ENCODE data around the gene ERBB2. TPM values are rescaled to one million over a fixed set of nuclear protein-coding genes. Genes with fewer than 3 reads are reported as not detected.
A peak's percentile ranks its signal among the peaks of the same experiment; 100 is the strongest.

ERBB2 gene
- total and polyA plus RNA-seq, 2 donors from 2014 or later: 76.5 to 186 TPM

- Histone ChIP-seq H3K4me1 (ENCODE audit: control insufficient read depth in 2 of 3, insufficient read depth in 2 of 3, low read depth in 1 of 3, low read length in 3 of 3) (peaks cover 0 to 10% (median 0%) of the 10 kb centered on the region in 3 donors), H3K9me3 (ENCODE audit: control insufficient read depth in 2 of 3, insufficient read depth in 1 of 3, low read length in 3 of 3) (no peaks in the 10 kb centered on the region), H3K4me3 (ENCODE audit: low read length in 3 of 3) (no peak overlapping the region), H3K36me3 (ENCODE audit: control insufficient read depth in 2 of 3, insufficient read depth in 3 of 3, low read length in 3 of 3) (peaks cover 2 to 60% (median 11%) of the 10 kb centered on the region in 3 donors), H3K27ac (ENCODE audit: low read depth in 2 of 2, low read length in 2 of 2) (no peak overlapping the region), H3K27me3 (ENCODE audit: control insufficient read depth, insufficient read depth, low read length) (no peaks in the 10 kb centered on the region), H3K9ac (ENCODE audit: low read length in 3 of 3) (no peak overlapping the region)
- no peak for FAIRE-seq
- no peak for TF ChIP-seq CTCF (IDR thresholded peaks at IDR 0.05; ENCODE audit: borderline replicate concordance, extremely low read depth, insufficient read depth)
- peak in 1 of 5 donors; percentile 6 for DNase-seq
- intact Hi-C loops (cut with DNase I): no loop called here
Observed at GRCh38 chr17:39717660-39718059, 17.8 kb downstream of the ERBB2 start.

GRCh38 chr17:39719563-39720355 is 19.9 kb downstream of the ERBB2 start:
- no peaks in the 10 kb centered on the region for H3K27me3 ChIP-seq (ENCODE audit: control insufficient read depth, insufficient read depth, low read length)
- intact Hi-C loops (cut with DNase I): no loop called here
- no peak for FAIRE-seq
- H3K27ac ChIP-seq (ENCODE audit: low read depth in 2 of 2, low read length in 2 of 2): no peak overlapping the region
- no peak overlapping the region for H3K9ac ChIP-seq (ENCODE audit: low read length in 3 of 3)
- H3K9me3 ChIP-seq (ENCODE audit: control insufficient read depth in 2 of 3, insufficient read depth in 1 of 3, low read length in 3 of 3): no peaks in the 10 kb centered on the region
- peaks cover 0 to 10% (median 0%) of the 10 kb centered on the region in 3 donors for H3K4me1 ChIP-seq (ENCODE audit: control insufficient read depth in 2 of 3, insufficient read depth in 2 of 3, low read depth in 1 of 3, low read length in 3 of 3)
- DNase-seq: peak in 3 of 5 donors; percentile 34 to 75 (median 71)
- H3K4me3 ChIP-seq (ENCODE audit: low read length in 3 of 3): no peak overlapping the region
- TF ChIP-seq CTCF (IDR thresholded peaks at IDR 0.05; ENCODE audit: borderline replicate concordance, extremely low read depth, insufficient read depth): no peak
- H3K36me3 ChIP-seq (ENCODE audit: control insufficient read depth in 2 of 3, insufficient read depth in 3 of 3, low read length in 3 of 3): peaks cover 2 to 59% (median 15%) of the 10 kb centered on the region in 3 donors

GRCh38 chr17:39722104-39722503 is 22.2 kb downstream of the ERBB2 start:
- H3K27me3 ChIP-seq (ENCODE audit: control insufficient read depth, insufficient read depth, low read length): no peaks in the 10 kb centered on the region
- peaks cover 0 to 5% (median 0%) of the 10 kb centered on the region in 3 donors for H3K4me1 ChIP-seq (ENCODE audit: control insufficient read depth in 2 of 3, insufficient read depth in 2 of 3, low read depth in 1 of 3, low read length in 3 of 3)
- H3K9ac ChIP-seq (ENCODE audit: low read length in 3 of 3): no peak overlapping the region
- FAIRE-seq (no peak), DNase-seq (no peak)
- H3K9me3 ChIP-seq (ENCODE audit: control insufficient read depth in 2 of 3, insufficient read depth in 1 of 3, low read length in 3 of 3): no peaks in the 10 kb centered on the region
- intact Hi-C loops (cut with DNase I): no loop called here
- TF ChIP-seq CTCF (IDR thresholded peaks at IDR 0.05; ENCODE audit: borderline replicate concordance, extremely low read depth, insufficient read depth): no peak
- peaks cover 2 to 56% (median 18%) of the 10 kb centered on the region in 3 donors for H3K36me3 ChIP-seq (ENCODE audit: control insufficient read depth in 2 of 3, insufficient read depth in 3 of 3, low read length in 3 of 3)
- no peak overlapping the region for H3K27ac ChIP-seq (ENCODE audit: low read depth in 2 of 2, low read length in 2 of 2)
- H3K4me3 ChIP-seq (ENCODE audit: low read length in 3 of 3): no peak overlapping the region

Measured in kidney (tissue), 14 donors.